Fibroblast of lung (primary cell): Measurements from ENCODE around the gene FAM174C. TPM values are rescaled to one million over a fixed set of nuclear protein-coding genes. Genes with fewer than 3 reads are reported as not detected.
"Not testable (repeated sequence)": the region's sequence is repeated elsewhere in the genome, so short reads cannot be mapped to it uniquely, and the experiment has no call there.

Source experiments
- DNase-seq, 2 donors: peaks; one replicate each; pipeline versions ENCODE4 v3.0.0 to v3.0.0-alpha.2; 2010; ENCODE audit warnings: low read depth in 2 of 2
- H2AFZ ChIP-seq: 2 replicates; pipeline ENCODE4 v1.5.1; 2012; ENCODE audit warnings: low read length, control low read depth, inconsistent platforms
- H3K27ac ChIP-seq: 2 replicates; pipeline ENCODE4 v1.5.1; 2011; ENCODE audit warnings: low read length, control low read depth; ENCODE audit not compliant: insufficient read depth
- H3K27me3 ChIP-seq: 2 replicates; pipeline ENCODE4 v1.5.1; 2011; ENCODE audit warnings: mild to moderate bottlenecking, low read length; ENCODE audit not compliant: control insufficient read depth, insufficient read depth
- H3K36me3 ChIP-seq: 2 replicates; pipeline ENCODE4 v1.5.1; 2011; ENCODE audit warnings: low read length; ENCODE audit not compliant: control insufficient read depth, insufficient read depth
- H3K4me1 ChIP-seq: 2 replicates; pipeline ENCODE4 v1.5.1; 2011; ENCODE audit warnings: low read length; ENCODE audit not compliant: control insufficient read depth, insufficient read depth; ENCODE audit errors: extremely low read depth
- H3K4me2 ChIP-seq: 2 replicates; pipeline ENCODE4 v1.5.1; 2011; ENCODE audit warnings: low read length, control low read depth; ENCODE audit not compliant: insufficient read depth; ENCODE audit errors: extremely low read depth
- H3K4me3 ChIP-seq, 4 experiments: fragments of 200-600 bp in 1 of 4; sonication (generic) in 1 of 4; replicated peaks in 1 of 4; 2 replicates each; pipeline ENCODE4 v1.5.1; 2011 to 2016; ENCODE audit warnings: low read length in 4 of 4, low read depth in 3 of 4, mild to moderate bottlenecking in 3 of 4, control low read depth in 2 of 4, inconsistent platforms in 1 of 4, mixed read lengths in 1 of 4; ENCODE audit not compliant: insufficient read depth in 1 of 4; ENCODE audit errors: control extremely low read depth in 1 of 4
- H3K79me2 ChIP-seq: 2 replicates; pipeline ENCODE4 v1.5.1; 2012; ENCODE audit warnings: mild to moderate bottlenecking, low read length, inconsistent platforms; ENCODE audit not compliant: control insufficient read depth, insufficient read depth
- H3K9ac ChIP-seq: 2 replicates; pipeline ENCODE4 v1.5.1; 2011; ENCODE audit warnings: mild to moderate bottlenecking, low read length, control low read depth; ENCODE audit not compliant: insufficient read depth
- H3K9me3 ChIP-seq: 2 replicates; pipeline ENCODE4 v1.5.1; 2012; ENCODE audit warnings: low read depth, low read length; ENCODE audit not compliant: control insufficient read depth, insufficient read depth
- H4K20me1 ChIP-seq: 2 replicates; pipeline ENCODE4 v1.5.1; 2011; ENCODE audit warnings: low read length; ENCODE audit not compliant: control insufficient read depth, insufficient read depth; ENCODE audit errors: extremely low read depth
- EZH2 ChIP-seq: IDR thresholded peaks from 2 replicates; pipeline ENCODE4 v1.5.1; 2012; ENCODE audit warnings: low read length, control low read depth, mild to moderate bottlenecking; ENCODE audit errors: missing control alignments
- polyA plus RNA-seq, 2 donors: library from polyadenylated mRNA; depleted of rRNA in 1 of 2; stranded (reverse) in 1 of 2; unstranded in 1 of 2; fragments of >200 nt; gene quantifications; 2 replicates each; pipeline ENCODE4 v1.2.1, GENCODE V29; 2011 to 2012; ENCODE audit warnings: missing spikeins in 1 of 2
- total RNA-seq: library from RNA; depleted of rRNA; stranded (reverse); fragments of >200 nt; gene quantifications from 2 replicates; pipeline ENCODE4 v1.2.1, GENCODE V29; 2014
- TF ChIP-seq, protein P1 (sequence below), 2 donors: IDR thresholded peaks in 1 of 2; conservative IDR thresholded peaks in 1 of 2; 1 replicate in 1 of 2; 2 replicates in 1 of 2; pipeline ENCODE4 v1.5.1; 2011 to 2012; ENCODE audit warnings: low read length in 2 of 2, control low read depth in 1 of 2, inconsistent platforms in 1 of 2, low read depth in 1 of 2, mild to moderate bottlenecking in 1 of 2

The FAM174C gene
- total and polyA plus RNA-seq, 2 donors (not counting 1 experiment from before 2014, with no cell fraction given) = 16.1 to 22.5 TPM

DNA sequence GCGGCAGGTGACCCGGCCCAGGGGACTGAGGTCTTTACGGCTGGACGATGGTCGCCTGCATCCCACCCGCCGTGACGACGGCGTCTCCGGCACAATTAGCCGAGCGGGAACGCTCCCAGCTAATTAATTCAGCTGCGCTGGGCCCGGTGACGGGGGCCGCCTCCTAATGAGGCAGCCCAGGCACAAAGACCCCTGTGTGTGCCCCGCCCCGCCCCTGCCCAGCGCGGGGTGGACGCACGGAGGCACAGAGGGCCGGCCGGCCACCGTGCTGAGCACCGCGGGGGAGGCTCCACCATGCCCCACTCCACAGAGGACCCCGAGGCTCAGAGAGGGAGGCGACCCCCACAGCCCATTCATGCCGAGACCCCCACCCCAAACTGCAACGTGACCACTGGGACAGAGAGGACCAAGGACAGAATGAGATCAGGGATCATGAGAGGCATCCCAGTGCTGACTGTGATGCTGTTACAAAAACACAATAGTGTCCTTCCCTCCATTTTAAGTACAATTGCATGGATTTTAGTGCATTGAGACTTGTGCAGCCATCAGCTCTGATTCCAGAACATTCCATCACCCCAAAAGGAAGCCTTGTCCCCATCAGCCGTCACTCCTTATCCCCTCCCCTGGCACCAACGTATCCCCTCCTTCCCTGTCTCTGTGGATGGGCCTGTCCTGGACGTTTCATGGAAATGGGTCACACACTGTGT, 27.4 kb downstream of the FAM174C start:
- H3K27ac ChIP-seq = no peak overlapping the region
- H3K9me3 ChIP-seq = no peaks in the 10 kb centered on the region
- H3K4me3 ChIP-seq = no peak overlapping the region
- no peaks in the 10 kb centered on the region for H3K36me3 ChIP-seq
- no peaks in the 10 kb centered on the region for H3K79me2 ChIP-seq
- TF ChIP-seq, protein P1, sequence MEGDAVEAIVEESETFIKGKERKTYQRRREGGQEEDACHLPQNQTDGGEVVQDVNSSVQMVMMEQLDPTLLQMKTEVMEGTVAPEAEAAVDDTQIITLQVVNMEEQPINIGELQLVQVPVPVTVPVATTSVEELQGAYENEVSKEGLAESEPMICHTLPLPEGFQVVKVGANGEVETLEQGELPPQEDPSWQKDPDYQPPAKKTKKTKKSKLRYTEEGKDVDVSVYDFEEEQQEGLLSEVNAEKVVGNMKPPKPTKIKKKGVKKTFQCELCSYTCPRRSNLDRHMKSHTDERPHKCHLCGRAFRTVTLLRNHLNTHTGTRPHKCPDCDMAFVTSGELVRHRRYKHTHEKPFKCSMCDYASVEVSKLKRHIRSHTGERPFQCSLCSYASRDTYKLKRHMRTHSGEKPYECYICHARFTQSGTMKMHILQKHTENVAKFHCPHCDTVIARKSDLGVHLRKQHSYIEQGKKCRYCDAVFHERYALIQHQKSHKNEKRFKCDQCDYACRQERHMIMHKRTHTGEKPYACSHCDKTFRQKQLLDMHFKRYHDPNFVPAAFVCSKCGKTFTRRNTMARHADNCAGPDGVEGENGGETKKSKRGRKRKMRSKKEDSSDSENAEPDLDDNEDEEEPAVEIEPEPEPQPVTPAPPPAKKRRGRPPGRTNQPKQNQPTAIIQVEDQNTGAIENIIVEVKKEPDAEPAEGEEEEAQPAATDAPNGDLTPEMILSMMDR (conservative IDR thresholded peaks at IDR 0.05 in 1 of 2, IDR thresholded peaks at IDR 0.05 in 1 of 2; ENCODE audit: low read depth in 1 of 2, low read length in 2 of 2) = no peak
- TF ChIP-seq EZH2 = no peak
- no peak for DNase-seq
- H3K27me3 ChIP-seq = no peaks in the 10 kb centered on the region
- no peak overlapping the region for H3K4me2 ChIP-seq
- H3K4me1 ChIP-seq = no peaks in the 10 kb centered on the region
- no peak overlapping the region for H3K9ac ChIP-seq
- H2AFZ ChIP-seq = no peak overlapping the region
- H4K20me1 ChIP-seq = no peaks in the 10 kb centered on the region

DNA sequence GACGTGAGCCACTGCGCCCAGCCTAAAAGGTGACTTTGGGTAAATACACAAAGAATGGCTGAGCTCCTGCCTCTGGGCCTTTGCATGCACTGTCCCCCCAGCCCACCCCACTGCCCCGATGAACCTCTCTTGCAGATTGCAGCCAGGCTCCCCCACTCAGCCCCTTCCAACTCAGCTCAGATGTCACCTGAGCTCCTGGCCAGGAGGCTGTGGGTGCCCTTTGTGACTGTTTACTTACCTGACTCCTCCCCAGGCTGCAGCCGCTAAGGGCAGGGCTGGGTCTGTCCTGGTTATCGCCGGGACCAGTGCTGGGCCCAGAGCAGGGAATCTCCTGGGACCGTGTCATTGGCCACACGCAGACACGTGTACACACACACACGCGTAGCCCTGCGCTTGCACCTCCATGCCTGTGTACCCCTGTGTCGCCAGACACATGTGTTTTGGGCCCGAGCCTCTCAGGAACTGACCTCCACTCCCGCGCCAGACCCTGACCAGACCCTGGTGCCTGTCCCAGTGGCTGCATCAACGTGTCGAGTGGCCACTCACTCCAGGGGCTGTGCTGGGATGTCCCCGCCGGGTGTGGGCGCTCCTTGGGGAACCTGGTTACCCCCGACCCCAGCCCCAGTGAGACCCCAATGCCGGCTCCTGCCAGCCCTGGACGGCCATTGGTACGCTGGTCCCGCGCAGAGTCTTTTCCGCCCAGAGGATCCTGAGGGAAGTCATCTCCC, 29.0 kb downstream of the FAM174C start:
- Histone ChIP-seq H3K9me3 (no peaks in the 10 kb centered on the region), H3K4me2 (no peak overlapping the region), H3K9ac (no peak overlapping the region), H4K20me1 (no peaks in the 10 kb centered on the region), H3K36me3 (no peaks in the 10 kb centered on the region), H3K27ac (no peak overlapping the region), H2AFZ (no peak overlapping the region), H3K27me3 (no peaks in the 10 kb centered on the region), H3K79me2 (no peaks in the 10 kb centered on the region), H3K4me3 (no peak overlapping the region), H3K4me1 (no peaks in the 10 kb centered on the region)
- TF ChIP-seq EZH2 = no peak
- TF ChIP-seq, protein P1 (conservative IDR thresholded peaks at IDR 0.05 in 1 of 2, IDR thresholded peaks at IDR 0.05 in 1 of 2; ENCODE audit: low read depth in 1 of 2, low read length in 2 of 2) = no peak
- DNase-seq = no peak

DNA sequence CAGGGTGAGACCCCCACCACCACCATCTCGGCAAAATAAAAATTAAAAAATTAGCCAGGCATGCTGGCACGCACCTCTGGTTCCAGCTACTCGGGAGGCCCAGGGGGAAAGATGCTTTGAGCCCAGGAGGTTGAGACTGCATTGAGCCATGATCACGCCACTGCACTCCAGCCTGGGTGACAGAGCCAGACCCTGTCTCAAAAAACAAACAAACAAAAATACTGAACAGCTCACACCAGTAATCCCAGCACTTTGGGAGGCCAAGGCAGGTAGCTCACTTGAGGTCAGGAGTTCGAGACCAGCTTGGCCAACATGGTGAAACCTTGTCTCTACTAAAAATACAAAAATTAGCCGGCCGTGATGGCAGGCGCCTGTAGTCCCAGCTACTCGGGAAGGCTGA, 30.0 kb downstream of the FAM174C start:
- not testable (repeated sequence) for H3K4me3 ChIP-seq, H3K4me1 ChIP-seq, H3K9ac ChIP-seq, DNase-seq, H4K20me1 ChIP-seq, H3K27ac ChIP-seq, H3K79me2 ChIP-seq, H3K36me3 ChIP-seq, H3K27me3 ChIP-seq, H3K4me2 ChIP-seq, H3K9me3 ChIP-seq, H2AFZ ChIP-seq
